ENCODE data around the gene FAM184A. TPM values are rescaled to one million over a fixed set of nuclear protein-coding genes. Genes with fewer than 3 reads are reported as not detected.

The FAM184A gene
- total RNA-seq, 2 donors from 2014 or later, result 2.1 to 3.5 TPM

GRCh38 chr6:118914598-118914997, 163.9 kb downstream of the FAM184A start:
- H3K9me3 ChIP-seq (ENCODE audit: control insufficient read depth, low read length, poor library complexity, severe bottlenecking), result no peaks in the 10 kb centered on the region
- H3K36me3 Mint-ChIP-seq (ENCODE audit: low read depth), result peaks cover 3% of the 10 kb centered on the region
- ATAC-seq (no peak), DNase-seq (no peak)
- peaks cover 8% of the 10 kb centered on the region for H3K4me1 Mint-ChIP-seq
- H3K27me3 Mint-ChIP-seq, result no peaks in the 10 kb centered on the region
- H3K4me3 Mint-ChIP-seq, result no peak overlapping the region
- no peak overlapping the region for H3K27ac Mint-ChIP-seq

- ATAC-seq, result no peak
- H3K36me3 Mint-ChIP-seq (ENCODE audit: low read depth), result peaks cover 3% of the 10 kb centered on the region
- no peaks in the 10 kb centered on the region for H3K27me3 Mint-ChIP-seq
- H3K4me1 Mint-ChIP-seq, result peaks cover 8% of the 10 kb centered on the region
- H3K4me3 Mint-ChIP-seq, result no peak overlapping the region
- peak overlapping the region; percentile 27 for H3K27ac Mint-ChIP-seq
- no peak for DNase-seq
- H3K9me3 ChIP-seq (ENCODE audit: control insufficient read depth, low read length, poor library complexity, severe bottlenecking), result no peaks in the 10 kb centered on the region
Observed at GRCh38 chr6:118913161-118913560, 165.3 kb downstream of the FAM184A start.

GRCh38 chr6:118912646-118913045, 165.8 kb downstream of the FAM184A start:
- peaks cover 8% of the 10 kb centered on the region for H3K4me1 Mint-ChIP-seq
- ATAC-seq (no peak), DNase-seq (no peak)
- peaks cover 3% of the 10 kb centered on the region for H3K36me3 Mint-ChIP-seq (ENCODE audit: low read depth)
- peak overlapping the region; percentile 27 for H3K27ac Mint-ChIP-seq
- no peak overlapping the region for H3K4me3 Mint-ChIP-seq
- no peaks in the 10 kb centered on the region for H3K9me3 ChIP-seq (ENCODE audit: control insufficient read depth, low read length, poor library complexity, severe bottlenecking)
- no peaks in the 10 kb centered on the region for H3K27me3 Mint-ChIP-seq

Other genes with a start within 250 kb of the FAM184A start
- gene ASF1A, start 184.5 kb downstream of the FAM184A start, total RNA-seq, result 10 to 100 TPM; 14.4 to 20.6 TPM
- gene MCM9, start 143.5 kb downstream of the FAM184A start, total RNA-seq, result 10 to 100 TPM; 30.0 to 37.2 TPM